Small intestine (tissue), 7 donors: Measurements from ENCODE around the gene HDGF. TPM values are rescaled to one million over a fixed set of nuclear protein-coding genes. Genes with fewer than 3 reads are reported as not detected.
A peak's percentile ranks its signal among the peaks of the same experiment; 100 is the strongest.

Experiments used
- DNase-seq, 2 donors: peaks; one replicate each; pipeline versions ENCODE4 v3.0.0 to v3.0.0-alpha.2; 2013
- FAIRE-seq: peaks from 2 replicates; lab custom pipeline; 2012; peaks lifted over from hg19 to GRCh38; lab: Jason Lieb, UNC
- H3K27ac ChIP-seq, 3 donors: one replicate each; pipeline ENCODE4 v1.5.1; 2013; ENCODE audit warnings: low read length in 2 of 3, mild to moderate bottlenecking in 2 of 3, control low read depth in 1 of 3, inconsistent platforms in 1 of 3, low read depth in 1 of 3, moderate library complexity in 1 of 3
- H3K27me3 ChIP-seq, 3 donors: one replicate each; pipeline ENCODE4 v1.6.1; 2013; ENCODE audit warnings: low read length in 3 of 3, inconsistent platforms in 1 of 3; ENCODE audit not compliant: control insufficient read depth in 3 of 3, insufficient read depth in 3 of 3
- H3K36me3 ChIP-seq, 3 donors: one replicate each; pipeline ENCODE4 v1.6.1; 2013; ENCODE audit warnings: low read length in 3 of 3, inconsistent platforms in 1 of 3, low read depth in 1 of 3, mild to moderate bottlenecking in 1 of 3, moderate library complexity in 1 of 3; ENCODE audit not compliant: control insufficient read depth in 3 of 3, insufficient read depth in 2 of 3
- H3K4me1 ChIP-seq, 3 donors: one replicate each; pipeline ENCODE4 v1.6.1; 2013; ENCODE audit warnings: low read length in 2 of 3, inconsistent platforms in 1 of 3, low read depth in 1 of 3, mild to moderate bottlenecking in 1 of 3, moderate library complexity in 1 of 3; ENCODE audit not compliant: control insufficient read depth in 3 of 3, insufficient read depth in 2 of 3
- H3K4me3 ChIP-seq, 3 donors: one replicate each; pipeline ENCODE4 v1.5.1; 2013; ENCODE audit warnings: low read length in 3 of 3, control low read depth in 1 of 3, inconsistent platforms in 1 of 3, low read depth in 1 of 3, mild to moderate bottlenecking in 1 of 3, moderate library complexity in 1 of 3
- H3K9me3 ChIP-seq, 2 donors: one replicate each; pipeline ENCODE4 v1.6.1; 2013; ENCODE audit warnings: low read depth in 1 of 2, low read length in 1 of 2; ENCODE audit not compliant: control insufficient read depth in 2 of 2, insufficient read depth in 1 of 2
- WGBS, 3 donors: extraction: QIAGEN DNeasy Blood & Tissue Kit; methylation state at CpG; one replicate each; pipeline ENCODE4 v1.1.7; 2013; 5-methylcytosine and 5-hydroxymethylcytosine counted together
- polyA plus RNA-seq, 4 donors: library from polyadenylated mRNA; stranded (reverse) in 3 of 4; unstranded in 1 of 4; fragments of 200-250 nt in 3 of 4; fragments of 120-200 nt in 1 of 4; gene quantifications; one replicate each; pipeline versions ENCODE4 v1.2.1 to v1.2.3, GENCODE V29; 2013
- donor health status: healthy with polysubstance abuse.
- donor health status: control.
- donor health status: control.
- donor health status: Bipolar disorder and iron deficiency.
- donor health status: healthy.

HDGF gene
- polyA plus RNA-seq, 4 donors, result 244 to 308 (median 277) TPM

DNA sequence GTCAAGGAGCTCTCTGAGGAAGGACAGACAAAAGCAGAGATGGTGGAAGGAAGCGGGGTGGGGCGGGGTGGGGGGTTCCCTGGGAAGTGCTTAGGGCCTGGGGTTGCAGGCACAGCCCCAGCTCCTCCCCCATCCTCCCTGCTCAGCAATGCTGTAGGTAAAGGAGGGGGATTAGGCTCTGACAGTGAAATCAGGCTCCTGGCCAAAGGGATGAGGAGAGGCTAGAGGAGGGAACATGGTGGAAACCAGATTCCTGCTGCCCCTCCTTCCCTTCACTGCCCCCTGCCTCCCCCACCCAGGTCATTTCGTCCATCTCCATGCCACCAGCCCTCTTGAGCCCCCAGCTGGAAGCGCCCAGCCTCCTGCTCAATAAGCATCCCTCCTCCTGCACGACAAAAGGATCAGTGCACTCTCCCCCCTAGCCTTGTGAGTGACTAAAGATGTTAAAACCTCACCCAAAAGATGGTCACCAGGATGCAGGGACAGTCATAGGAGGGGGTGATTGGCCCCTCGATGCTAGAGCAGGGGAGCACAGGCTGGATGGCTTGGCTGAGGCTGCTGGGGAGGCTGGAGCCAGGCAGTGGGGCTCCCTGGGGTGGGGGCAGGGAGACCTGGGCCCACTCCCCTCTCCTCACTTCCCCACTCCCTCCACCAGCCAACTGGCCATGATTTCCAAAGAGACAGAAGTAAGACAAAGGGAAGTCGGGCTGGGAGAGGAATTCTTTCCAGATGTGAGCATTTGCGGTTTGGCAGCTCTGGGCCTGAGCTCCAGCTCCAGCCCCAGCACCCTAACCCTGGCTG, 43.9 kb downstream of the HDGF start:
- Histone ChIP-seq H3K27me3 (peaks cover 2 to 32% (median 6%) of the 10 kb centered on the region in 3 donors), H3K4me1 (peaks cover 8 to 42% (median 12%) of the 10 kb centered on the region in 3 donors), H3K36me3 (peaks cover 0 to 7% (median 0%) of the 10 kb centered on the region in 3 donors), H3K27ac (peak overlapping the region in 1 of 3 donors; percentile 56), H3K9me3 (no peaks in the 10 kb centered on the region), H3K4me3 (no peak overlapping the region)
- FAIRE-seq, result no peak
- no peak for DNase-seq
- 55 to 75% (median 61%) methylated on average over 8 of the region's 8 CpGs for WGBS, 3 donors

GRCh38 chr1:156706657-156707416, 44.6 kb downstream of the HDGF start:
- FAIRE-seq, result no peak
- Histone ChIP-seq H3K4me1 (peaks cover 8 to 42% (median 12%) of the 10 kb centered on the region in 3 donors), H3K9me3 (no peaks in the 10 kb centered on the region), H3K27ac (peak overlapping the region in 1 of 3 donors; percentile 56), H3K27me3 (peaks cover 2 to 32% (median 6%) of the 10 kb centered on the region in 3 donors), H3K4me3 (peak overlapping the region in 2 of 3 donors; percentile 45 to 47), H3K36me3 (peaks cover 0 to 2% (median 0%) of the 10 kb centered on the region in 3 donors)
- 7 to 14% (median 10%) methylated on average over 24 to 29 of the region's 29 CpGs for WGBS, 3 donors
- DNase-seq, result peak in 1 of 2 donors; percentile 60

GRCh38 chr1:156705918-156706656, 45.4 kb downstream of the HDGF start:
- Histone ChIP-seq H3K27ac (peak overlapping the region in 2 of 3 donors; percentile 17 to 56), H3K36me3 (peaks cover 0 to 5% (median 0%) of the 10 kb centered on the region in 3 donors), H3K27me3 (peaks cover 2 to 32% (median 6%) of the 10 kb centered on the region in 3 donors), H3K9me3 (no peaks in the 10 kb centered on the region), H3K4me3 (peak overlapping the region; percentile 20 to 47 (median 45)), H3K4me1 (peaks cover 8 to 42% (median 12%) of the 10 kb centered on the region in 3 donors)
- DNase-seq (peak in 1 of 2 donors; percentile 81), FAIRE-seq (no peak)
- 0 to 1% (median 0%) methylated on average over 39 to 45 of the region's 45 CpGs for WGBS, 3 donors

DNA sequence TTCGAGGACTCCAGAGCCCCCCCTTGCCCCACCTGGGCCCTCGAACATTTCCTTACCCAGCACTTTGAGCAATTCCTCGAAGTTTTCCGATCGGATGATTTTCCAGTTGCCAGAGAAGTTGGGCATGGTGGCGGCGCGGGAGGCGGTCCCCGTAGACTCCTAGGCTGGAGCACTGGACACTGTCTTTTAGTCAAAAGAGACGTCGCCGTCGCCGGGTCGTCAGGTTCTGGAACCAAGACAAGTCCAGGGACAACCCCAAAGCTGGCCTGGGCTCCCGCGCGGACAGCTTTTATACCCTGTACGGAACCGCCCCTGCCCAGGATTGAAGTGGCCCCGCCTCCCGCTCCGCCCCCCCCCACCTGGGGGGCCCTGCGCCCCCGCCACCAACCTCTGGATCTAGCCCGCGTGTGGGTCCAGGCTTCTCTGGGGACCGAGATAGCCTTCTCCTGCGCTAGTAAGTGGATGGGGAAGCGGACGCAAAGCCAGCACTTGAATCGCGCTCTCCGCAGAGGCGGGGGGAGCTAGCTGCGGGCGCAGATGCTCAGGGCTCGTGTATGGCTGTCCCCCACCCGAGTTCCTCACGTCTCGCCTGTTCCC, 46.1 kb downstream of the HDGF start, which contains the start of gene CRABP2:
CRABP2 (minus strand) TSS at position 263 of the 597 bp plus-strand sequence; CDS start at position 126, 137 bp downstream.
- Histone ChIP-seq H3K4me1 (peaks cover 8 to 42% (median 12%) of the 10 kb centered on the region in 3 donors), H3K27ac (peak within 1 kb of the TSS in 2 of 3 donors; percentile 17 to 56), H3K27me3 (peaks cover 2 to 32% (median 6%) of the 10 kb centered on the region in 3 donors), H3K9me3 (no peaks in the 10 kb centered on the region), H3K36me3 (peaks cover 0 to 9% (median 0%) of the 10 kb centered on the region in 3 donors), H3K4me3 (peak within 1 kb of the TSS; percentile 20 to 47 (median 45))
- FAIRE-seq (no peak), DNase-seq (peak in 1 of 2 donors; percentile 59)
- 0 to 2% (median 1%) methylated on average over 37 to 42 of the region's 42 CpGs for WGBS, 3 donors

DNA sequence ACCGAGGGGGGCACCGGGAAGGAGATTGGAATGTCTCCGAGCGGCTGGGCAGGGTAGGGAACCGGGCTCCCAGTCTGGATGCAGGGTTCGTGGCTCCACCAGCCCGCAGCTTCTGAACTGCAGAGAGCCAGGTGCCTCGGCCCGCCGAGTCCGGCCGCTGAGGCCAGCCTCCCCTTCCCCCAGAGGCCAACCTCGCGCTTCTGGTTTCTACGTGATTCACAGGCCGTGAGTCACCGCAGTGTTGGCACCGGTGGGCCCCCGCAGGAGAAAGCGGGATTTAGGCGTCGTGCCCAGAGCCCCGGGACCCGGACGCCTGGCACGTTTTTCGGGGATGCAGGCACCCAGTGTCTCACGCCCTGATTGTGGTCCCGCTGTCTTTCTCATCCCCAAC, 46.5 kb downstream of the HDGF start:
- Histone ChIP-seq H3K27ac (no peak overlapping the region), H3K27me3 (peaks cover 2 to 32% (median 6%) of the 10 kb centered on the region in 3 donors), H3K36me3 (peaks cover 0 to 12% (median 0%) of the 10 kb centered on the region in 3 donors), H3K4me3 (peak overlapping the region in 2 of 3 donors; percentile 15 to 47), H3K4me1 (peaks cover 8 to 42% (median 12%) of the 10 kb centered on the region in 3 donors), H3K9me3 (no peaks in the 10 kb centered on the region)
- peak in 1 of 2 donors; percentile 59 for DNase-seq
- 2 to 3% (median 2%) methylated on average over 26 to 29 of the region's 29 CpGs for WGBS, 3 donors
- FAIRE-seq, result no peak

DNA sequence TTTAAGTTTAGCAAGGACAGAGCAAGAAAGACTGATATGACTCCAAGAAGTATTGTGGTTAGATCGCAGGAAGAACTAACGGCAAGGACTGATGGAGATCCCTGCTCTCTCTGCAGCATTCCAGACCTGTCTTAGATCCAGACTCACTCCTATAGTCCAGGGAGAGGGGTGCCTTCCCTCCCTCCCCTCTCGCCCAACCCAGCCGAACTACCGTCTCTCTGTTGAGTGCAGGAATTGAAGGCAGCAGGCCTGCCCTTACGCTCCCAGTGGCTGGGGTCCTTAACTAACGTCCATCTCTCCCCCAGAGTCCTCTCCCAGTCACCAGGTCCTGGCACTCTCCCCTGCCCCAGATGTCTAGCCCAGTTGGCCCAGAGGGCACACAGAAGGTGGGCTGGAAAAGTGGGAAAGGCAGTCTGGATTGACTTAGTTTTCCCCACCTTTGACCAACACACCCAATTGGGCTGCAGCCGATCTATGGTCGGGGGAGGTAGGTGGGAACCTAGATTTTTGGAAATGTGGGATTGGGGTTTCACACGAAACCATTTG, 47.2 kb downstream of the HDGF start:
- 57 to 63% (median 62%) methylated on average over 10 of the region's 10 CpGs for WGBS, 3 donors
- Histone ChIP-seq H3K9me3 (no peaks in the 10 kb centered on the region), H3K27me3 (peaks cover 2 to 32% (median 6%) of the 10 kb centered on the region in 3 donors), H3K4me1 (peaks cover 8 to 42% (median 12%) of the 10 kb centered on the region in 3 donors), H3K4me3 (peak overlapping the region in 1 of 3 donors; percentile 47), H3K36me3 (peaks cover 0 to 14% (median 0%) of the 10 kb centered on the region in 3 donors), H3K27ac (no peak overlapping the region)
- FAIRE-seq (no peak), DNase-seq (no peak)

DNA sequence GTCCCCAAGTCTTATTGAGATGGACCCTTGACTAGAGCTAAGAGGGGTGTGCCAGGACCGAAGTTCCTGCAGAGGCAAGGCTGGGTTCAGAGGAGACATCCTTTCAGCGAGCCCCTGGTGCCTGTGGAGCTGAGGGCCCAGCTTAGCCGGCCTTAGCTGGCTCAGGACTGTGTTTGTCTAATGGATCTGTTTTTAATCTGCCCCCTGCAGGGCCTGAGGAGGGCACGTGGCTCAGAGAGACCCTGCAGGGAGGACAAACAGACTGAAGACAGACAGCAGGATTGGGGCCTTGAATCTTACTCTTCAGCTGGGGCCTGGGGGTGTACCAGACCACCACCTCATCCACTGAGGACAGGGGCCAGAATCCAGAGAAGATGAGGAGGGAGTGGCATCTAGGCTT, 47.7 kb downstream of the HDGF start:
- no peak overlapping the region for H3K27ac ChIP-seq
- H3K27me3 ChIP-seq, result peaks cover 2 to 32% (median 6%) of the 10 kb centered on the region in 3 donors
- 37 to 50% (median 38%) methylated on average over 4 of the region's 4 CpGs for WGBS, 3 donors
- H3K4me3 ChIP-seq, result peak overlapping the region in 1 of 3 donors; percentile 47
- FAIRE-seq, result no peak
- DNase-seq, result no peak
- H3K9me3 ChIP-seq, result no peaks in the 10 kb centered on the region
- peaks cover 8 to 42% (median 12%) of the 10 kb centered on the region in 3 donors for H3K4me1 ChIP-seq
- H3K36me3 ChIP-seq, result peaks cover 0 to 14% (median 0%) of the 10 kb centered on the region in 3 donors
